ENCODE results near the gene HOOK1.

GRCh38 chr1:59857679-59858354 is 43.1 kb downstream of the HOOK1 start:
- TF ChIP-seq, protein P1, sequence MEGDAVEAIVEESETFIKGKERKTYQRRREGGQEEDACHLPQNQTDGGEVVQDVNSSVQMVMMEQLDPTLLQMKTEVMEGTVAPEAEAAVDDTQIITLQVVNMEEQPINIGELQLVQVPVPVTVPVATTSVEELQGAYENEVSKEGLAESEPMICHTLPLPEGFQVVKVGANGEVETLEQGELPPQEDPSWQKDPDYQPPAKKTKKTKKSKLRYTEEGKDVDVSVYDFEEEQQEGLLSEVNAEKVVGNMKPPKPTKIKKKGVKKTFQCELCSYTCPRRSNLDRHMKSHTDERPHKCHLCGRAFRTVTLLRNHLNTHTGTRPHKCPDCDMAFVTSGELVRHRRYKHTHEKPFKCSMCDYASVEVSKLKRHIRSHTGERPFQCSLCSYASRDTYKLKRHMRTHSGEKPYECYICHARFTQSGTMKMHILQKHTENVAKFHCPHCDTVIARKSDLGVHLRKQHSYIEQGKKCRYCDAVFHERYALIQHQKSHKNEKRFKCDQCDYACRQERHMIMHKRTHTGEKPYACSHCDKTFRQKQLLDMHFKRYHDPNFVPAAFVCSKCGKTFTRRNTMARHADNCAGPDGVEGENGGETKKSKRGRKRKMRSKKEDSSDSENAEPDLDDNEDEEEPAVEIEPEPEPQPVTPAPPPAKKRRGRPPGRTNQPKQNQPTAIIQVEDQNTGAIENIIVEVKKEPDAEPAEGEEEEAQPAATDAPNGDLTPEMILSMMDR (IDR thresholded peaks at IDR 0.05), result no peak
- TF ChIP-seq EP300 (IDR thresholded peaks at IDR 0.05), result no peak
- TF ChIP-seq POLR2A (IDR thresholded peaks at IDR 0.05), result no peak
